ENCODE results near the gene PI4K2B.
"Not testable (repeated sequence)": the region's sequence is repeated elsewhere in the genome, so short reads cannot be mapped to it uniquely, and the experiment has no call there.

The PI4K2B gene

GRCh38 chr4:25245181-25245580 lies 11.3 kb downstream of the PI4K2B start:
- no peak for FAIRE-seq

GRCh38 chr4:25246680-25247611 lies 13.1 kb downstream of the PI4K2B start:
- FAIRE-seq: no peak

GRCh38 chr4:25248875-25249274 lies 15.0 kb downstream of the PI4K2B start:
- FAIRE-seq: not testable (repeated sequence)

- FAIRE-seq: not testable (repeated sequence)
Measured at GRCh38 chr4:25249494-25249893, 15.7 kb downstream of the PI4K2B start.

GRCh38 chr4:25252230-25253070 lies 18.6 kb downstream of the PI4K2B start:
- no peak for FAIRE-seq

GRCh38 chr4:25253071-25253445 lies 19.2 kb downstream of the PI4K2B start:
- no peak for FAIRE-seq

GRCh38 chr4:25253786-25254185 lies 20.0 kb downstream of the PI4K2B start:
- FAIRE-seq: not testable (repeated sequence)

- no peak for FAIRE-seq
Measured at GRCh38 chr4:25258980-25259578, 25.2 kb downstream of the PI4K2B start.

GRCh38 chr4:25271866-25272265 lies 38.0 kb downstream of the PI4K2B start:
- no peak for FAIRE-seq

GRCh38 chr4:25280210-25280609 lies 46.4 kb downstream of the PI4K2B start:
- FAIRE-seq: no peak

GRCh38 chr4:25283948-25284347 lies 50.1 kb downstream of the PI4K2B start:
- no peak for FAIRE-seq

- no peak for FAIRE-seq
Measured at GRCh38 chr4:25284466-25284865, 50.6 kb downstream of the PI4K2B start.

GRCh38 chr4:25290490-25291067 lies 56.7 kb downstream of the PI4K2B start:
- FAIRE-seq: no peak

GRCh38 chr4:25291158-25291733 lies 57.4 kb downstream of the PI4K2B start:
- no peak for FAIRE-seq

- FAIRE-seq: no peak
Measured at GRCh38 chr4:25297528-25298242, 63.9 kb downstream of the PI4K2B start.

- no peak for FAIRE-seq
Measured at GRCh38 chr4:25299476-25300203, 65.8 kb downstream of the PI4K2B start.

GRCh38 chr4:25301471-25301870 lies 67.6 kb downstream of the PI4K2B start:
- FAIRE-seq: no peak

- FAIRE-seq: no peak
Measured at GRCh38 chr4:25302626-25303025, 68.8 kb downstream of the PI4K2B start.

- FAIRE-seq: no peak
Measured at GRCh38 chr4:25303578-25303977, 69.7 kb downstream of the PI4K2B start.

GRCh38 chr4:25306518-25307057 lies 72.8 kb downstream of the PI4K2B start:
- FAIRE-seq: no peak

- no peak for FAIRE-seq
Measured at GRCh38 chr4:25307596-25307995, 73.8 kb downstream of the PI4K2B start.

Measured in colon (tissue), 2 donors.